Measurements from ENCODE around the gene ZACN.

The ZACN gene

GRCh38 chr17:76083536-76084182 lies 4.7 kb downstream of the ZACN start:
- no peak for DNase-seq

GRCh38 chr17:76085066-76085730 lies 6.2 kb downstream of the ZACN start:
- no peak for DNase-seq

- DNase-seq, result no peak
Observed at GRCh38 chr17:76085731-76086366, 6.9 kb downstream of the ZACN start.

GRCh38 chr17:76086384-76086783 lies 7.4 kb downstream of the ZACN start:
- DNase-seq, result no peak

- DNase-seq, result no peak
Observed at GRCh38 chr17:76087531-76087930, 8.5 kb downstream of the ZACN start.

- peak; percentile 13 for DNase-seq
Observed at GRCh38 chr17:76088041-76088867, 9.3 kb downstream of the ZACN start.

GRCh38 chr17:76088868-76089576 lies 10.0 kb downstream of the ZACN start:
- no peak for DNase-seq

GRCh38 chr17:76089680-76090516 lies 10.9 kb downstream of the ZACN start:
- no peak for DNase-seq

- no peak for DNase-seq
Observed at GRCh38 chr17:76090517-76091129, 11.6 kb downstream of the ZACN start.

GRCh38 chr17:76091526-76092286 lies 12.7 kb downstream of the ZACN start:
- no peak for DNase-seq

GRCh38 chr17:76092526-76093413 lies 13.8 kb downstream of the ZACN start:
- no peak for DNase-seq

- no peak for DNase-seq
Observed at GRCh38 chr17:76094046-76094445, 15.1 kb downstream of the ZACN start.

GRCh38 chr17:76095943-76096342 lies 17.0 kb downstream of the ZACN start:
- no peak for DNase-seq

- no peak for DNase-seq
Observed at GRCh38 chr17:76097716-76098295, 18.8 kb downstream of the ZACN start.

- DNase-seq, result no peak
Observed at GRCh38 chr17:76102944-76103273, 23.9 kb downstream of the ZACN start.

GRCh38 chr17:76103274-76104139 lies 24.5 kb downstream of the ZACN start, which contains the start of gene EXOC7:
EXOC7 (minus strand) TSS chr17:76103787; CDS start chr17:76103692, 95 bp downstream.
- peak; percentile 96 for DNase-seq

- DNase-seq, result no peak
Observed at GRCh38 chr17:76104140-76104895, 25.3 kb downstream of the ZACN start.

Data from NCI-H69 (cell line).